Fibroblast of lung (primary cell): Measurements from ENCODE around the gene TP53AIP1. TPM values are rescaled to one million over a fixed set of nuclear protein-coding genes. Genes with fewer than 3 reads are reported as not detected.
A peak's percentile ranks its signal among the peaks of the same experiment; 100 is the strongest.

Source experiments
- DNase-seq, 2 donors: peaks; one replicate each; pipeline versions ENCODE4 v3.0.0 to v3.0.0-alpha.2; 2010; ENCODE audit warnings: low read depth in 2 of 2
- H2AFZ ChIP-seq: 2 replicates; pipeline ENCODE4 v1.5.1; 2012; ENCODE audit warnings: low read length, control low read depth, inconsistent platforms
- H3K27ac ChIP-seq: 2 replicates; pipeline ENCODE4 v1.5.1; 2011; ENCODE audit warnings: low read length, control low read depth; ENCODE audit not compliant: insufficient read depth
- H3K27me3 ChIP-seq: 2 replicates; pipeline ENCODE4 v1.5.1; 2011; ENCODE audit warnings: mild to moderate bottlenecking, low read length; ENCODE audit not compliant: control insufficient read depth, insufficient read depth
- H3K36me3 ChIP-seq: 2 replicates; pipeline ENCODE4 v1.5.1; 2011; ENCODE audit warnings: low read length; ENCODE audit not compliant: control insufficient read depth, insufficient read depth
- H3K4me1 ChIP-seq: 2 replicates; pipeline ENCODE4 v1.5.1; 2011; ENCODE audit warnings: low read length; ENCODE audit not compliant: control insufficient read depth, insufficient read depth; ENCODE audit errors: extremely low read depth
- H3K4me2 ChIP-seq: 2 replicates; pipeline ENCODE4 v1.5.1; 2011; ENCODE audit warnings: low read length, control low read depth; ENCODE audit not compliant: insufficient read depth; ENCODE audit errors: extremely low read depth
- H3K4me3 ChIP-seq, 4 experiments: fragments of 200-600 bp in 1 of 4; sonication (generic) in 1 of 4; replicated peaks in 1 of 4; 2 replicates each; pipeline ENCODE4 v1.5.1; 2011 to 2016; ENCODE audit warnings: low read length in 4 of 4, low read depth in 3 of 4, mild to moderate bottlenecking in 3 of 4, control low read depth in 2 of 4, inconsistent platforms in 1 of 4, mixed read lengths in 1 of 4; ENCODE audit not compliant: insufficient read depth in 1 of 4; ENCODE audit errors: control extremely low read depth in 1 of 4
- H3K79me2 ChIP-seq: 2 replicates; pipeline ENCODE4 v1.5.1; 2012; ENCODE audit warnings: mild to moderate bottlenecking, low read length, inconsistent platforms; ENCODE audit not compliant: control insufficient read depth, insufficient read depth
- H3K9ac ChIP-seq: 2 replicates; pipeline ENCODE4 v1.5.1; 2011; ENCODE audit warnings: mild to moderate bottlenecking, low read length, control low read depth; ENCODE audit not compliant: insufficient read depth
- H3K9me3 ChIP-seq: 2 replicates; pipeline ENCODE4 v1.5.1; 2012; ENCODE audit warnings: low read depth, low read length; ENCODE audit not compliant: control insufficient read depth, insufficient read depth
- H4K20me1 ChIP-seq: 2 replicates; pipeline ENCODE4 v1.5.1; 2011; ENCODE audit warnings: low read length; ENCODE audit not compliant: control insufficient read depth, insufficient read depth; ENCODE audit errors: extremely low read depth
- EZH2 ChIP-seq: IDR thresholded peaks from 2 replicates; pipeline ENCODE4 v1.5.1; 2012; ENCODE audit warnings: low read length, control low read depth, mild to moderate bottlenecking; ENCODE audit errors: missing control alignments
- polyA plus RNA-seq, 2 donors: library from polyadenylated mRNA; depleted of rRNA in 1 of 2; stranded (reverse) in 1 of 2; unstranded in 1 of 2; fragments of >200 nt; gene quantifications; 2 replicates each; pipeline ENCODE4 v1.2.1, GENCODE V29; 2011 to 2012; ENCODE audit warnings: missing spikeins in 1 of 2
- total RNA-seq: library from RNA; depleted of rRNA; stranded (reverse); fragments of >200 nt; gene quantifications from 2 replicates; pipeline ENCODE4 v1.2.1, GENCODE V29; 2014
- TF ChIP-seq, protein P1 (sequence below), 2 donors: IDR thresholded peaks in 1 of 2; conservative IDR thresholded peaks in 1 of 2; 1 replicate in 1 of 2; 2 replicates in 1 of 2; pipeline ENCODE4 v1.5.1; 2011 to 2012; ENCODE audit warnings: low read length in 2 of 2, control low read depth in 1 of 2, inconsistent platforms in 1 of 2, low read depth in 1 of 2, mild to moderate bottlenecking in 1 of 2

The TP53AIP1 gene
- total and polyA plus RNA-seq, 2 donors (not counting 1 experiment from before 2014, with no cell fraction given) = not detected

DNA sequence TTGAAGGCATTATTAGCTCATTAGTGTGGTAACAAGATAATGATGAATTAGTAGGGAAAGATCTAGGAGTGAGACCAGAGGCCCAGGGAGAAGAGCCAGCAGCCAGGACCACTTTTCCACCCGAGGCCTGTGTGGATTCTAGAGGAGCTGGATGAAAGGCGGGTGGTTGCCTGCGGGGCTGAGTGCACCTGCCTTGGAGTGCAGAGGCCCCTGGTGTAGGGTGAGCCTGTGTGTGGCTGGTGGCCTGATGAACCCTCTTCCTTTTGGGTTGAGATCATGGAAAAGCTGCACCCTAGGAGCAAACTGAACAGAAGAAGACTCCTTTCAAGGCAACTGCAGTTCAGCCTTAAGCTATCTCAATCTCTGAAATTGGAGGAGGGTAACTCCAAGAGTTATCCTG lies 5.9 kb upstream of the TP53AIP1 start:
- H3K4me2 ChIP-seq = no peak overlapping the region
- H3K4me1 ChIP-seq = no peaks in the 10 kb centered on the region
- TF ChIP-seq, protein P1, sequence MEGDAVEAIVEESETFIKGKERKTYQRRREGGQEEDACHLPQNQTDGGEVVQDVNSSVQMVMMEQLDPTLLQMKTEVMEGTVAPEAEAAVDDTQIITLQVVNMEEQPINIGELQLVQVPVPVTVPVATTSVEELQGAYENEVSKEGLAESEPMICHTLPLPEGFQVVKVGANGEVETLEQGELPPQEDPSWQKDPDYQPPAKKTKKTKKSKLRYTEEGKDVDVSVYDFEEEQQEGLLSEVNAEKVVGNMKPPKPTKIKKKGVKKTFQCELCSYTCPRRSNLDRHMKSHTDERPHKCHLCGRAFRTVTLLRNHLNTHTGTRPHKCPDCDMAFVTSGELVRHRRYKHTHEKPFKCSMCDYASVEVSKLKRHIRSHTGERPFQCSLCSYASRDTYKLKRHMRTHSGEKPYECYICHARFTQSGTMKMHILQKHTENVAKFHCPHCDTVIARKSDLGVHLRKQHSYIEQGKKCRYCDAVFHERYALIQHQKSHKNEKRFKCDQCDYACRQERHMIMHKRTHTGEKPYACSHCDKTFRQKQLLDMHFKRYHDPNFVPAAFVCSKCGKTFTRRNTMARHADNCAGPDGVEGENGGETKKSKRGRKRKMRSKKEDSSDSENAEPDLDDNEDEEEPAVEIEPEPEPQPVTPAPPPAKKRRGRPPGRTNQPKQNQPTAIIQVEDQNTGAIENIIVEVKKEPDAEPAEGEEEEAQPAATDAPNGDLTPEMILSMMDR (conservative IDR thresholded peaks at IDR 0.05 in 1 of 2, IDR thresholded peaks at IDR 0.05 in 1 of 2; ENCODE audit: low read depth in 1 of 2, low read length in 2 of 2) = peak; percentile 3 to 20
- TF ChIP-seq EZH2 = no peak
- no peak overlapping the region for H3K4me3 ChIP-seq
- H3K79me2 ChIP-seq = no peaks in the 10 kb centered on the region
- no peak for DNase-seq
- no peaks in the 10 kb centered on the region for H3K9me3 ChIP-seq
- no peak overlapping the region for H2AFZ ChIP-seq
- no peak overlapping the region for H3K27ac ChIP-seq
- no peaks in the 10 kb centered on the region for H4K20me1 ChIP-seq
- no peaks in the 10 kb centered on the region for H3K36me3 ChIP-seq
- H3K9ac ChIP-seq = no peak overlapping the region
- no peaks in the 10 kb centered on the region for H3K27me3 ChIP-seq

DNA sequence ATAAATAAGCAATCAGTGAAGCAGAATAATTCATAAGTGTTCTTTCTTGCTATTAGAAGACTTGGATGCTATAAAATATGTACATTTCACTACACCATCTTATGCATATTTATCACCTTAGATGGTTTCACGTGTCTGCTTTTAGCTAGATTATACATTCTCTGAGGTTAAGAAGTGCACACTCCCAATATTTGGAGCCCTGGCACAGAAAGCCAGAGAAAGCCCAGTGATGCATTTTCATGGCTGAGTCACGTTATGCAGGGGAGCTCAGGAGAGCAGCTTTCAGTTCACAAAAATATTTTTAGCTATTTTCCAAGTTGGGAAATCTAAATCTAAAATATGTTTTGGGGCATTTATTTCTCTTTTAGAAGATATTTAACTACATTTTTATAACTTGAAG lies 5.1 kb upstream of the TP53AIP1 start:
- H3K9ac ChIP-seq = no peak overlapping the region
- H4K20me1 ChIP-seq = no peaks in the 10 kb centered on the region
- H2AFZ ChIP-seq = no peak overlapping the region
- no peak for DNase-seq
- no peaks in the 10 kb centered on the region for H3K4me1 ChIP-seq
- H3K9me3 ChIP-seq = no peaks in the 10 kb centered on the region
- H3K4me3 ChIP-seq = no peak overlapping the region
- H3K79me2 ChIP-seq = no peaks in the 10 kb centered on the region
- no peaks in the 10 kb centered on the region for H3K36me3 ChIP-seq
- no peaks in the 10 kb centered on the region for H3K27me3 ChIP-seq
- no peak overlapping the region for H3K4me2 ChIP-seq
- no peak for TF ChIP-seq EZH2
- TF ChIP-seq, protein P1 (conservative IDR thresholded peaks at IDR 0.05 in 1 of 2, IDR thresholded peaks at IDR 0.05 in 1 of 2; ENCODE audit: low read depth in 1 of 2, low read length in 2 of 2) = no peak
- H3K27ac ChIP-seq = no peak overlapping the region

DNA sequence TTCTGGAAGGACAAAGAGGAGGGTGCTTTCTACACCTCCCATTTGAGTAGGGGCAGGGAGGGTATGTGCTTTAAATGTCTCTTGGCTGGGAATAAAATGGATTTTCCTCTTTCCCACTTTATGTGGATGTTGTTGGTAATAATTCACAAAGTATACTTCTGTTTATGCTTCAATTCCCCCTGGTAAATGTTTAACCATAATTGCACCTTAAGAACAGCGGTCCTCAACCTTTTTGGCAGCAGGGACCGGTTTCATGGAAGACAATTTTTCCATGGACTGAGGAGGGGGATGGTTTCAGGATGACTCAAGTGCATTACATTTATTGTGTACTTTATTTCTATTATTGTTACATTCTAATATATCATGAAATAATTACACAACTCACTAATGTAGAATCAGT lies 4.0 kb upstream of the TP53AIP1 start:
- Histone ChIP-seq H2AFZ (no peak overlapping the region), H3K4me3 (no peak overlapping the region), H3K4me1 (no peaks in the 10 kb centered on the region), H3K9ac (no peak overlapping the region), H3K4me2 (no peak overlapping the region), H4K20me1 (no peaks in the 10 kb centered on the region), H3K36me3 (no peaks in the 10 kb centered on the region), H3K27me3 (no peaks in the 10 kb centered on the region), H3K79me2 (no peaks in the 10 kb centered on the region), H3K27ac (no peak overlapping the region), H3K9me3 (no peaks in the 10 kb centered on the region)
- no peak for DNase-seq
- no peak for TF ChIP-seq EZH2
- TF ChIP-seq, protein P1 (conservative IDR thresholded peaks at IDR 0.05 in 1 of 2, IDR thresholded peaks at IDR 0.05 in 1 of 2; ENCODE audit: low read depth in 1 of 2, low read length in 2 of 2) = no peak
